T-cell (primary cell): ENCODE data around the gene RAET1E. TPM values are rescaled to one million over a fixed set of nuclear protein-coding genes. Genes with fewer than 3 reads are reported as not detected.
A peak's percentile ranks its signal among the peaks of the same experiment; 100 is the strongest.
"Not testable (repeated sequence)": the region's sequence is repeated elsewhere in the genome, so short reads cannot be mapped to it uniquely, and the experiment has no call there.

ENCODE experiments used
- ATAC-seq, 4 experiments: fragments of 200-7000 bp in 3 of 4; fragments of 150-1000 bp in 1 of 4; cut with Tn5 transposase; replicated peaks in 1 of 4; 1 replicate in 3 of 4; 2 replicates in 1 of 4; pipeline ENCODE4 v1.10.0; 2021; ENCODE audit warnings: moderate library complexity in 3 of 4, mild to moderate bottlenecking in 2 of 4, moderate number of reproducible peaks in 1 of 4
- CTCF ChIA-PET, 2 donors: fragments of 300-600 bp; sonication (Branson Sonifier 250); formaldehyde crosslinking; loops; one replicate each; lab custom pipeline; 2022; ENCODE audit warnings: antibody characterized with exemption in 2 of 2; lab: Charles Lee
- POLR2A ChIA-PET, 2 donors: fragments of 300-600 bp; sonication (Branson Sonifier 250); formaldehyde crosslinking; loops; one replicate each; lab custom pipeline; 2022; ENCODE audit warnings: antibody characterized with exemption in 2 of 2; lab: Charles Lee
- DNase-seq, 35 experiments: peaks; one replicate each; pipeline versions ENCODE4 v3.0.0 to v3.0.0-alpha.2; 2013 to 2023
- H3K27ac ChIP-seq: one replicate; pipeline ENCODE4 v1.5.1; 2013; ENCODE audit warnings: low read length
- H3K27me3 ChIP-seq, 2 experiments: replicated peaks in 1 of 2; 1 replicate in 1 of 2; 2 replicates in 1 of 2; pipeline versions ENCODE4 v1.6.1 to v1.7.0; 2013; ENCODE audit warnings: low read length in 1 of 2, mixed read lengths in 1 of 2; ENCODE audit not compliant: control insufficient read depth in 2 of 2, insufficient read depth in 2 of 2; ENCODE audit errors: extremely low read depth in 1 of 2
- H3K36me3 ChIP-seq, 2 donors: 1 replicate in 1 of 2; 2 replicates in 1 of 2; pipeline versions ENCODE4 v1.6.1 to v1.7.0; 2013; ENCODE audit warnings: low read length in 1 of 2; ENCODE audit not compliant: control insufficient read depth in 2 of 2, insufficient read depth in 1 of 2; ENCODE audit errors: extremely low read depth in 1 of 2
- H3K4me1 ChIP-seq, 2 experiments: 1 replicate in 1 of 2; 2 replicates in 1 of 2; pipeline versions ENCODE4 v1.6.1 to v1.7.0; 2013; ENCODE audit warnings: low read length in 2 of 2, mixed read lengths in 1 of 2; ENCODE audit not compliant: insufficient read depth in 2 of 2, control insufficient read depth in 1 of 2; ENCODE audit errors: extremely low read depth in 1 of 2
- H3K4me3 ChIP-seq, 2 donors: 1 replicate in 1 of 2; 2 replicates in 1 of 2; pipeline versions ENCODE4 v1.5.1 to v1.7.0; 2013; ENCODE audit warnings: mild to moderate bottlenecking in 2 of 2, low read length in 1 of 2, moderate library complexity in 1 of 2; ENCODE audit not compliant: control insufficient read depth in 1 of 2; ENCODE audit errors: extremely low read depth in 1 of 2
- H3K9me3 ChIP-seq: 2 replicates; pipeline ENCODE4 v1.7.0; 2013
- H3K27ac Mint-ChIP-seq, 2 donors: one replicate each; pipeline ENCODE4 v1.8.0; 2020 to 2021; ENCODE audit warnings: mild to moderate bottlenecking in 2 of 2, mixed read lengths in 2 of 2
- H3K27me3 Mint-ChIP-seq, 2 donors: one replicate each; pipeline ENCODE4 v1.8.0; 2021 to 2022; ENCODE audit warnings: mixed read lengths in 2 of 2
- H3K36me3 Mint-ChIP-seq: one replicate; pipeline ENCODE4 v1.8.0; 2021; ENCODE audit warnings: mixed read lengths
- H3K4me1 Mint-ChIP-seq, 3 donors: one replicate each; pipeline ENCODE4 v1.8.0; 2020 to 2022; ENCODE audit warnings: mixed read lengths in 3 of 3, mild to moderate bottlenecking in 1 of 3
- H3K4me3 Mint-ChIP-seq, 3 donors: one replicate each; pipeline ENCODE4 v1.8.0; 2020 to 2022; ENCODE audit warnings: mild to moderate bottlenecking in 3 of 3, mixed read lengths in 3 of 3, moderate library complexity in 3 of 3
- H3K9me3 Mint-ChIP-seq, 3 donors: one replicate each; pipeline ENCODE4 v1.8.0; 2020 to 2022; ENCODE audit warnings: mixed read lengths in 3 of 3
- WGBS: methylation state at CpG from one replicate; pipeline ENCODE4 v1.1.5; 2013; ENCODE audit warnings: missing lambda C conversion rate; ENCODE audit not compliant: insufficient coverage; 5-methylcytosine and 5-hydroxymethylcytosine counted together
- total RNA-seq, 35 experiments: library from RNA in 6 of 35; stranded (reverse) in 6 of 35; fragments of 120-200 nt in 1 of 35; gene quantifications; one replicate each; pipeline versions ENCODE4 v1.2.1 to v1.2.4 and lab custom pipeline; 2013 to 2026

The RAET1E gene
- total RNA-seq, 5 donors from 2014 or later (not counting 1 experiment from before 2014, with no cell fraction given): not detected

- H3K4me3 ChIP-seq: no peak overlapping the region
- Mint-ChIP-seq H3K36me3 (no peaks in the 10 kb centered on the region), H3K27me3 (peaks cover 0 to 18% of the 10 kb centered on the region in 2 donors), H3K4me3 (no peak overlapping the region), H3K4me1 (peaks cover 10 to 16% (median 14%) of the 10 kb centered on the region in 3 donors), H3K9me3 (no peaks in the 10 kb centered on the region), H3K27ac (no peak overlapping the region)
- 80% methylated on average over 1 of the region's 5 CpGs for WGBS
- ATAC-seq (no peak), DNase-seq (no peak)
- H3K36me3 ChIP-seq: no peaks in the 10 kb centered on the region
- H3K27ac ChIP-seq: no peak overlapping the region
- H3K4me1 ChIP-seq: peaks cover 2 to 3% of the 10 kb centered on the region in 2 experiments
- CTCF ChIA-PET: no interaction called here
- peaks cover 0 to 14% of the 10 kb centered on the region in 2 experiments for H3K27me3 ChIP-seq
- H3K9me3 ChIP-seq: no peaks in the 10 kb centered on the region
- POLR2A ChIA-PET: no interaction called here
Measured at GRCh38 chr6:149855040-149855654, 42.8 kb downstream of the RAET1E start.

GRCh38 chr6:149854532-149854931, 43.4 kb downstream of the RAET1E start:
- peaks cover 2 to 3% of the 10 kb centered on the region in 2 experiments for H3K4me1 ChIP-seq
- Mint-ChIP-seq H3K4me1 (peaks cover 10 to 16% (median 14%) of the 10 kb centered on the region in 3 donors), H3K36me3 (no peaks in the 10 kb centered on the region), H3K27ac (no peak overlapping the region), H3K9me3 (no peaks in the 10 kb centered on the region), H3K4me3 (no peak overlapping the region), H3K27me3 (peaks cover 0 to 21% of the 10 kb centered on the region in 2 donors)
- H3K27ac ChIP-seq: no peak overlapping the region
- ATAC-seq: no peak
- no peak for DNase-seq
- ChIA-PET CTCF (interaction anchor here in 1 of 2 donors (1.0 kb wide), 1 partner anchor 16 kb away, joined by 3 read pairs; no protein-coding TSS in a partner anchor), POLR2A (no interaction called here)
- WGBS: 71% methylated on average over 5 of the region's 6 CpGs
- H3K9me3 ChIP-seq: no peaks in the 10 kb centered on the region
- peaks cover 0 to 11% of the 10 kb centered on the region in 2 experiments for H3K27me3 ChIP-seq
- H3K4me3 ChIP-seq: no peak overlapping the region
- H3K36me3 ChIP-seq: no peaks in the 10 kb centered on the region

- H3K4me1 Mint-ChIP-seq: peaks cover 10 to 16% (median 14%) of the 10 kb centered on the region in 3 donors
- H3K36me3 ChIP-seq, H3K27ac Mint-ChIP-seq, H3K4me3 ChIP-seq, H3K9me3 Mint-ChIP-seq, H3K27ac ChIP-seq, H3K36me3 Mint-ChIP-seq, H3K4me3 Mint-ChIP-seq, ATAC-seq, DNase-seq, POLR2A ChIA-PET, H3K4me1 ChIP-seq, H3K9me3 ChIP-seq: not testable (repeated sequence)
- 100% methylated on average over 1 of the region's 4 CpGs for WGBS
- peaks cover 0 to 21% of the 10 kb centered on the region in 2 donors for H3K27me3 Mint-ChIP-seq
- peaks cover 0 to 11% of the 10 kb centered on the region in 2 experiments for H3K27me3 ChIP-seq
- CTCF ChIA-PET: interaction anchor here in 1 of 2 donors (1.0 kb wide), 1 partner anchor 15 kb away, joined by 3 read pairs; no protein-coding TSS in a partner anchor
Measured at GRCh38 chr6:149854017-149854416, 43.9 kb downstream of the RAET1E start.

- no peak for ATAC-seq
- POLR2A ChIA-PET: no interaction called here
- no peaks in the 10 kb centered on the region for H3K9me3 ChIP-seq
- no peak overlapping the region for H3K4me3 ChIP-seq
- no peak overlapping the region for H3K27ac Mint-ChIP-seq
- no peak overlapping the region for H3K27ac ChIP-seq
- H3K4me1 ChIP-seq: peaks cover 2 to 3% of the 10 kb centered on the region in 2 experiments
- DNase-seq: no peak
- no peaks in the 10 kb centered on the region for H3K36me3 Mint-ChIP-seq
- H3K4me3 Mint-ChIP-seq: no peak overlapping the region
- peaks cover 0 to 21% of the 10 kb centered on the region in 2 donors for H3K27me3 Mint-ChIP-seq
- CTCF ChIA-PET: interaction anchor here in 1 of 2 donors (1.1 kb wide), 1 partner anchor 14 kb away, joined by 3 read pairs; no protein-coding TSS in a partner anchor
- H3K27me3 ChIP-seq: peaks cover 0 to 11% of the 10 kb centered on the region in 2 experiments
- H3K9me3 Mint-ChIP-seq: no peaks in the 10 kb centered on the region
- H3K36me3 ChIP-seq: no peaks in the 10 kb centered on the region
- peaks cover 10 to 16% (median 14%) of the 10 kb centered on the region in 3 donors for H3K4me1 Mint-ChIP-seq
- WGBS: 46% methylated on average over 10 of the region's 12 CpGs
Measured at GRCh38 chr6:149852881-149853280, 45.0 kb downstream of the RAET1E start.

GRCh38 chr6:149852180-149852579, 45.7 kb downstream of the RAET1E start:
- CTCF ChIA-PET: interaction anchor here in 1 of 2 donors (1.1 kb wide), 1 partner anchor 13 kb away, joined by 3 read pairs; no protein-coding TSS in a partner anchor

GRCh38 chr6:149851461-149852110, 46.3 kb downstream of the RAET1E start:
- Histone ChIP-seq H3K9me3 (no peaks in the 10 kb centered on the region), H3K4me3 (no peak overlapping the region), H3K4me1 (peaks cover 2 to 3% of the 10 kb centered on the region in 2 experiments), H3K27ac (no peak overlapping the region), H3K36me3 (no peaks in the 10 kb centered on the region), H3K27me3 (peaks cover 0 to 11% of the 10 kb centered on the region in 2 experiments)
- ChIA-PET CTCF (interaction anchor here in 1 of 2 donors (1.1 kb wide), 1 partner anchor 12 kb away, joined by 3 read pairs; no protein-coding TSS in a partner anchor), POLR2A (no interaction called here)
- DNase-seq: no peak
- H3K4me1 Mint-ChIP-seq: peaks cover 10 to 16% (median 14%) of the 10 kb centered on the region in 3 donors
- H3K27me3 Mint-ChIP-seq: peaks cover 0 to 16% of the 10 kb centered on the region in 2 donors
- H3K36me3 Mint-ChIP-seq: no peaks in the 10 kb centered on the region
- ATAC-seq: no peak
- H3K9me3 Mint-ChIP-seq: no peaks in the 10 kb centered on the region
- 60% methylated on average over 2 of the region's 5 CpGs for WGBS
- H3K4me3 Mint-ChIP-seq: no peak overlapping the region
- H3K27ac Mint-ChIP-seq: no peak overlapping the region

More at GRCh38 chr6:149852180-149852579, 45.7 kb downstream of the RAET1E start:
- DNase-seq (no peak), ATAC-seq (peak in 2 of 4 experiments; percentile 19 to 80)
- no peaks in the 10 kb centered on the region for H3K9me3 ChIP-seq
- WGBS: no CpG with 5 or more reads among the region's 6 CpGs
- Mint-ChIP-seq H3K9me3 (no peaks in the 10 kb centered on the region), H3K27ac (no peak overlapping the region), H3K36me3 (no peaks in the 10 kb centered on the region), H3K4me1 (peaks cover 10 to 16% (median 14%) of the 10 kb centered on the region in 3 donors), H3K4me3 (no peak overlapping the region), H3K27me3 (peaks cover 0 to 17% of the 10 kb centered on the region in 2 donors)
- peaks cover 2 to 3% of the 10 kb centered on the region in 2 experiments for H3K4me1 ChIP-seq
- H3K27me3 ChIP-seq: peaks cover 0 to 11% of the 10 kb centered on the region in 2 experiments
- H3K36me3 ChIP-seq: no peaks in the 10 kb centered on the region
- no peak overlapping the region for H3K4me3 ChIP-seq
- POLR2A ChIA-PET: interaction anchor here in 1 of 2 donors (0.6 kb wide), 1 partner anchor 208 kb away, joined by 17 read pairs; no protein-coding TSS in a partner anchor
- no peak overlapping the region for H3K27ac ChIP-seq
